ENCODE data around the gene AIFM3. TPM values are rescaled to one million over a fixed set of nuclear protein-coding genes. Genes with fewer than 3 reads are reported as not detected.
A peak's percentile ranks its signal among the peaks of the same experiment; 100 is the strongest.

AIFM3 gene
- total and polyA plus RNA-seq, 2 experiments from 2014 or later, result 0.45 to 1.5 TPM

DNA sequence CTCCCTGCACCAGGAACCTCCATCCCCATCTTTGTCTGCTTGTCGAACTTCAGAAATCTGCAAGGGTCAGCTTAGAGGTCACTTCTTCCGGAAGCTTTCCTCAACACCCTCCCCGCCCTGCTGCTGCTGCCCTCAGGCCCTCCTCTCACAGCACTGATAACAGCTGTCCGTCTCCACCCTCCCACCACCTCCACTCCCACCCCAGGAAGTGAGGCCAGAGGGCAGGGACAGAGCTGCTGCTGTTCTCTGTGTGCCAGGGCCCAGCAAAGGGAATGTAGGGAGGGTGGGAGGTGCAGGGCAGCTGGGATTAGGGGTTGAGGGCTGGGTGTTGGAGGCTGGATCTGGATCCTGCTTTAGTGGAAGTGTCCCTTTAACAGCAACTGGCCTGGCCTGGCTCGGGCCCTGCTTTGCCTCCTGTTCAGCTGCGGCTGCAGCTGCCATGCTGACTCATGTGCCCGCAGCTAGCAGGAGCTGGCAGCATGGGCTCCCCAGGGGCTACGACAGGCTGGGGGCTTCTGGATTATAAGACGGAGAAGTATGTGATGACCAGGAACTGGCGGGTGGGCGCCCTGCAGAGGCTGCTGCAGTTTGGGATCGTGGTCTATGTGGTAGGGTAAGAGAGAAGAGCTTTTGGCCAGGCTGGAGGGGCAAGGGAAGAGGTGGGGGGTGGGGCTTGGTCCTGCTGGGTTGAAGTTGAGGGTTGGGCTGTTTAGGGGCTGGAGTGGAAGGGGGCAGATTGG, 47.8 kb downstream of the AIFM3 start, which contains the start of gene P2RX6:
Gene P2RX6, plus strand, starts transcription at position 440 of the 740 bp plus-strand sequence. Its CDS starts 10 bp downstream, at position 450.
- Histone ChIP-seq H2AFZ (peak within 1 kb of the TSS; percentile 94; the same call in 1 of the 2 replicates), H3K4me3 (peak within 1 kb of the TSS; percentile 78), H3K27me3 (ENCODE audit: insufficient read depth) (no peaks in the 10 kb centered on the region), H3K36me3 (ENCODE audit: insufficient read depth) (no peaks in the 10 kb centered on the region), H3K9me2 (ENCODE audit: insufficient read depth) (no peaks in the 10 kb centered on the region), H3K27ac (ENCODE audit: low read depth) (no peak within 1 kb of the TSS), H3F3A (replicated peaks; ENCODE audit: low read depth) (no peaks in the 10 kb centered on the region), H4K20me1 (replicated peaks; ENCODE audit: insufficient read depth) (no peaks in the 10 kb centered on the region), H3K4me2 (peak within 1 kb of the TSS; percentile 91), H3K4me1 (ENCODE audit: insufficient read depth) (peaks cover 15% of the 10 kb centered on the region), H3K79me2 (replicated peaks; ENCODE audit: insufficient read depth) (no peaks in the 10 kb centered on the region)
- Mint-ChIP-seq H3K27ac (peak within 1 kb of the TSS; percentile 87; the same call in 1 of the 2 replicates), H3K4me1 (peaks cover 33% of the 10 kb centered on the region), H3K36me3 (ENCODE audit: low read depth) (no peaks in the 10 kb centered on the region), H3K9me3 (peaks cover 2% of the 10 kb centered on the region; the same call in 1 of the 3 replicates), H3K27me3 (ENCODE audit: insufficient read depth, low read depth, poor library complexity) (peaks cover 25% of the 10 kb centered on the region), H3K4me3 (peak within 1 kb of the TSS; percentile 87)
- ATAC-seq (peak; percentile 4), DNase-seq (ENCODE audit: low spot score) (peak; percentile 25)
- TF ChIP-seq NANOG (IDR thresholded peaks at IDR 0.05; ENCODE audit: borderline replicate concordance) (no peak), EZH2phosphoT487 (IDR thresholded peaks at IDR 0.05; ENCODE audit: unreplicated experiment) (no peak)

DNA sequence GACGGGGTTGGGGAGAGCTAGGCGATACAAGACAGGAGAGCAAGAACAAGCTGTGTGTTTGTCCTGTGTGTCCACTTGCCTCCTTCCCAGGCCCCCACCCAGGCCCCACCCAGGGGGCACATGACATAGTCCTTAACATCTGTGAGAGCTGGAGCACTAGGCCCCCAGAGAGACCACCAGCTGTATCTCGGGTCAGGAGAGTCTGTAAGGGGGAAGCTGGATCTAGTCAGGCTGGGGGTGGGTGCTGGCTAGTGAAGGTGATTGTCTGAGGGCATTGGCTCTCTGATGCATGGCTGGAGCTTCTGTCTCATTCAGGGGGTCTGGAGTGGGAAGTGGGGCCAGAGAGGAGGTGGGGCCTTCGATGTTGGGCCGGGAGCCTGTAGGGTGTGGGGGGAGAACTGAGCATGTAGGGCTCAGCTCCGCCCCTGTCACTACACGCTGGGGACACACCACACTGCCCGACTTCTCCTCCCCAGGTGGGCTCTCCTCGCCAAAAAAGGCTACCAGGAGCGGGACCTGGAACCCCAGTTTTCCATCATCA, 48.5 kb downstream of the AIFM3 start:
- peaks cover 21% of the 10 kb centered on the region for H3K27me3 Mint-ChIP-seq (ENCODE audit: insufficient read depth, low read depth, poor library complexity)
- no peaks in the 10 kb centered on the region for H3K36me3 ChIP-seq (ENCODE audit: insufficient read depth)
- H3K36me3 Mint-ChIP-seq (ENCODE audit: low read depth), result no peaks in the 10 kb centered on the region
- no peak overlapping the region for H3K4me3 ChIP-seq
- H3K27ac Mint-ChIP-seq, result no peak overlapping the region
- no peak overlapping the region for H2AFZ ChIP-seq
- no peaks in the 10 kb centered on the region for H3K79me2 ChIP-seq (replicated peaks; ENCODE audit: insufficient read depth)
- no peaks in the 10 kb centered on the region for H3K9me2 ChIP-seq (ENCODE audit: insufficient read depth)
- H3K4me1 ChIP-seq (ENCODE audit: insufficient read depth), result peaks cover 11% of the 10 kb centered on the region
- H3F3A ChIP-seq (replicated peaks; ENCODE audit: low read depth), result no peaks in the 10 kb centered on the region
- peaks cover 26% of the 10 kb centered on the region for H3K4me1 Mint-ChIP-seq
- peak overlapping the region; percentile 87; the same call in 1 of the 3 replicates for H3K4me3 Mint-ChIP-seq
- ATAC-seq (no peak), DNase-seq (ENCODE audit: low spot score) (no peak)
- no peaks in the 10 kb centered on the region for H4K20me1 ChIP-seq (replicated peaks; ENCODE audit: insufficient read depth)
- no peak overlapping the region for H3K4me2 ChIP-seq
- H3K9me3 Mint-ChIP-seq, result peaks cover 2% of the 10 kb centered on the region; the same call in 1 of the 3 replicates
- H3K27ac ChIP-seq (ENCODE audit: low read depth), result no peak overlapping the region
- TF ChIP-seq, protein P1, sequence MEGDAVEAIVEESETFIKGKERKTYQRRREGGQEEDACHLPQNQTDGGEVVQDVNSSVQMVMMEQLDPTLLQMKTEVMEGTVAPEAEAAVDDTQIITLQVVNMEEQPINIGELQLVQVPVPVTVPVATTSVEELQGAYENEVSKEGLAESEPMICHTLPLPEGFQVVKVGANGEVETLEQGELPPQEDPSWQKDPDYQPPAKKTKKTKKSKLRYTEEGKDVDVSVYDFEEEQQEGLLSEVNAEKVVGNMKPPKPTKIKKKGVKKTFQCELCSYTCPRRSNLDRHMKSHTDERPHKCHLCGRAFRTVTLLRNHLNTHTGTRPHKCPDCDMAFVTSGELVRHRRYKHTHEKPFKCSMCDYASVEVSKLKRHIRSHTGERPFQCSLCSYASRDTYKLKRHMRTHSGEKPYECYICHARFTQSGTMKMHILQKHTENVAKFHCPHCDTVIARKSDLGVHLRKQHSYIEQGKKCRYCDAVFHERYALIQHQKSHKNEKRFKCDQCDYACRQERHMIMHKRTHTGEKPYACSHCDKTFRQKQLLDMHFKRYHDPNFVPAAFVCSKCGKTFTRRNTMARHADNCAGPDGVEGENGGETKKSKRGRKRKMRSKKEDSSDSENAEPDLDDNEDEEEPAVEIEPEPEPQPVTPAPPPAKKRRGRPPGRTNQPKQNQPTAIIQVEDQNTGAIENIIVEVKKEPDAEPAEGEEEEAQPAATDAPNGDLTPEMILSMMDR (conservative IDR thresholded peaks at IDR 0.05; ENCODE audit: low read depth in 2 of 2), result no peak
- TF ChIP-seq, protein P2, sequence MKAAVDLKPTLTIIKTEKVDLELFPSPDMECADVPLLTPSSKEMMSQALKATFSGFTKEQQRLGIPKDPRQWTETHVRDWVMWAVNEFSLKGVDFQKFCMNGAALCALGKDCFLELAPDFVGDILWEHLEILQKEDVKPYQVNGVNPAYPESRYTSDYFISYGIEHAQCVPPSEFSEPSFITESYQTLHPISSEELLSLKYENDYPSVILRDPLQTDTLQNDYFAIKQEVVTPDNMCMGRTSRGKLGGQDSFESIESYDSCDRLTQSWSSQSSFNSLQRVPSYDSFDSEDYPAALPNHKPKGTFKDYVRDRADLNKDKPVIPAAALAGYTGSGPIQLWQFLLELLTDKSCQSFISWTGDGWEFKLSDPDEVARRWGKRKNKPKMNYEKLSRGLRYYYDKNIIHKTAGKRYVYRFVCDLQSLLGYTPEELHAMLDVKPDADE (IDR thresholded peaks at IDR 0.05), result no peak
- no peaks in the 10 kb centered on the region for H3K27me3 ChIP-seq (ENCODE audit: insufficient read depth)
